ENCODE results near the gene XCR1.

Gene XCR1

GRCh38 chr3:46029953-46030543 is 2.8 kb upstream of the XCR1 start:
- Histone ChIP-seq H2AK5ac (ENCODE audit: low read length) (no peak overlapping the region), H3K23ac (ENCODE audit: low read length) (no peak overlapping the region), H2BK12ac (ENCODE audit: low read length) (no peak overlapping the region), H3K4me3 (ENCODE audit: low read depth, low read length) (no peak overlapping the region), H2AFZ (ENCODE audit: insufficient read depth, low read length, poor library complexity) (no peak overlapping the region), H3K4me1 (ENCODE audit: control insufficient read depth in 1 of 2, insufficient read depth in 2 of 2, low read length in 2 of 2) (peaks cover 3 to 5% of the 10 kb centered on the region in 2 experiments), H3K14ac (ENCODE audit: low read length) (no peak overlapping the region), H3K4me2 (ENCODE audit: low read length) (no peak overlapping the region), H4K8ac (ENCODE audit: low read depth, low read length) (no peak overlapping the region), H3K79me2 (ENCODE audit: control insufficient read depth, insufficient read depth, low read length, poor library complexity) (no peaks in the 10 kb centered on the region), H3K79me1 (ENCODE audit: low read length) (no peaks in the 10 kb centered on the region), H2BK120ac (ENCODE audit: insufficient read depth, low read length, poor library complexity) (no peak overlapping the region), H2BK5ac (ENCODE audit: low read depth, low read length, poor library complexity) (no peak overlapping the region), H3K4ac (ENCODE audit: low read depth, low read length) (no peak overlapping the region), H3K27ac (ENCODE audit: low read depth, low read length) (no peak overlapping the region), H4K91ac (ENCODE audit: low read depth, low read length) (no peak overlapping the region), H3K9me3 (ENCODE audit: insufficient read depth, low read depth, low read length) (peaks cover 13% of the 10 kb centered on the region), H3K18ac (ENCODE audit: low read length) (no peak overlapping the region), H3K36me3 (ENCODE audit: control insufficient read depth in 1 of 2, insufficient read depth in 2 of 2, low read length in 2 of 2) (no peaks in the 10 kb centered on the region), H4K12ac (ENCODE audit: low read depth, low read length) (no peak overlapping the region), H3K9ac (ENCODE audit: low read length) (no peak overlapping the region), H3K27me3 (ENCODE audit: insufficient read depth, low read length) (no peaks in the 10 kb centered on the region)
- WGBS (ENCODE audit: extremely low coverage, insufficient coverage, insufficient read length), result no CpG with 5 or more reads among the region's 1 CpG
- no peak for DNase-seq

DNA sequence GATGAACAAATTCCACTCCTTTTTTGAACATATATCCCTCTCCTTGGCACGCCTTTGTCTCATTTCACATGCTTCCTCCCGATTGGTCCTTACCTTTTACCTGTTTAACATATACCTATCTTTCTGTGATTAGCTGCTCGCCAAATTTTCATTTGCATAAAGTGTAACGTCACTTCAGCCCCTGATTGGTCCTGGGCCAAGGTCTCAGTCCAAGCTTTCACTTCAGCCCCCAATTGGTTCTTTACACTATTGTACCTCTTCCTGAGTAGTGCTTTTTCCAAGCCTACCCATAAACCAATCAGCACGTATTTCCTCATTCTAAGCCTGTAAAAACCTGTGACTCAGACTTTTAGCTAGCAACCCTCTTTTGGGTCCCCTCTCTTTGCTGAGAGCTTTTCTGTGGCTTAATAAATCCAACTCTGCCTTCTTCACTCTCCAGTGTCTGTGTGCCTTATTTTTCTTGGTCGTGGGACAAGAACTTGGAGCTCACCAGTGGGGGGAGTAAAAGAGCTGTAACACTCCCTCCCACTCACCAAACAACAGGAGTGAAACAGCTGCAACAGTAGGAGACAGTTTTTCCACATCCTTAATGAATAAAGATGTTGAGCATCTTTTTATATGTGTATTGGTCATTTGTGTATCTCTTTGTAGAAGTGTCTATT is 584 bp upstream of the XCR1 start:
- Histone ChIP-seq H2BK12ac (ENCODE audit: low read length) (no peak overlapping the region), H2AK5ac (ENCODE audit: low read length) (no peak overlapping the region), H3K79me2 (ENCODE audit: control insufficient read depth, insufficient read depth, low read length, poor library complexity) (no peaks in the 10 kb centered on the region), H3K4me2 (ENCODE audit: low read length) (no peak overlapping the region), H3K4ac (ENCODE audit: low read depth, low read length) (no peak overlapping the region), H3K27ac (ENCODE audit: low read depth, low read length) (peak overlapping the region; percentile 35), H3K27me3 (ENCODE audit: insufficient read depth, low read length) (no peaks in the 10 kb centered on the region), H4K8ac (ENCODE audit: low read depth, low read length) (no peak overlapping the region), H2BK5ac (ENCODE audit: low read depth, low read length, poor library complexity) (no peak overlapping the region), H3K9me3 (ENCODE audit: insufficient read depth, low read depth, low read length) (peaks cover 13% of the 10 kb centered on the region), H3K9ac (ENCODE audit: low read length) (no peak overlapping the region), H3K4me3 (ENCODE audit: low read depth, low read length) (no peak overlapping the region), H4K12ac (ENCODE audit: low read depth, low read length) (no peak overlapping the region), H2AFZ (ENCODE audit: insufficient read depth, low read length, poor library complexity) (no peak overlapping the region), H2BK120ac (ENCODE audit: insufficient read depth, low read length, poor library complexity) (peak overlapping the region; percentile 68), H3K18ac (ENCODE audit: low read length) (no peak overlapping the region), H4K91ac (ENCODE audit: low read depth, low read length) (peak overlapping the region; percentile 51), H3K4me1 (ENCODE audit: control insufficient read depth in 1 of 2, insufficient read depth in 2 of 2, low read length in 2 of 2) (peaks cover 3 to 5% of the 10 kb centered on the region in 2 experiments), H3K79me1 (ENCODE audit: low read length) (no peaks in the 10 kb centered on the region), H3K23ac (ENCODE audit: low read length) (no peak overlapping the region), H3K14ac (ENCODE audit: low read length) (no peak overlapping the region), H3K36me3 (ENCODE audit: control insufficient read depth in 1 of 2, insufficient read depth in 2 of 2, low read length in 2 of 2) (no peaks in the 10 kb centered on the region)
- peak; percentile 69 to 91 for DNase-seq
- no CpG with 5 or more reads among the region's 6 CpGs for WGBS (ENCODE audit: extremely low coverage, insufficient coverage, insufficient read length)

DNA sequence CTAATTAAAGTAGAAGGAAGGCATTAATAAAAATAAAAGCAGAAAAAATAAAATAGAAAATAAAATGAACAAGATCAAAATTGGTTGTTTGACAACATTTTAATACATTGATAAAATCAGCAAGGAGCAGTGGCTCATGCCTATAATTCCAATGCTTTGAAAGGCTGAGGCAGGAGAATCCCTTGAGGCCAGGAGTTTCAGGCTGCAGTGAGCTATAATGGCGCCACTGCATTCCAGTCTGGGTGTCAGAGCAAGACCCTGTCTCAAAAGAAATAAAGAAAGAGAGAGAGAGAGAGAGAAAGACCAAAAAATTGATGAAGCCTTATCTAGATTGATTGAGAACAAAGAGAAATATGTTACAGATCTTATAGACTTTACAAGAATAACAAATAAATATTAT is 2.1 kb downstream of the XCR1 start:
- peaks cover 10% of the 10 kb centered on the region for H3K9me3 ChIP-seq (ENCODE audit: insufficient read depth, low read depth, low read length)
- H3K4me1 ChIP-seq (ENCODE audit: control insufficient read depth in 1 of 2, insufficient read depth in 2 of 2, low read length in 2 of 2), result peaks cover 3 to 5% of the 10 kb centered on the region in 2 experiments
- H2AK5ac ChIP-seq (ENCODE audit: low read length), result no peak overlapping the region
- no peak overlapping the region for H3K4me3 ChIP-seq (ENCODE audit: low read depth, low read length)
- H3K18ac ChIP-seq (ENCODE audit: low read length), result no peak overlapping the region
- H3K9ac ChIP-seq (ENCODE audit: low read length), result no peak overlapping the region
- no peak overlapping the region for H2AFZ ChIP-seq (ENCODE audit: insufficient read depth, low read length, poor library complexity)
- no CpG with 5 or more reads among the region's 1 CpG for WGBS (ENCODE audit: extremely low coverage, insufficient coverage, insufficient read length)
- H3K23ac ChIP-seq (ENCODE audit: low read length), result no peak overlapping the region
- H3K27me3 ChIP-seq (ENCODE audit: insufficient read depth, low read length), result no peaks in the 10 kb centered on the region
- peaks cover 6 to 9% of the 10 kb centered on the region in 2 experiments for H3K36me3 ChIP-seq (ENCODE audit: control insufficient read depth in 1 of 2, insufficient read depth in 2 of 2, low read length in 2 of 2)
- H2BK5ac ChIP-seq (ENCODE audit: low read depth, low read length, poor library complexity), result no peak overlapping the region
- H4K12ac ChIP-seq (ENCODE audit: low read depth, low read length), result no peak overlapping the region
- H3K4me2 ChIP-seq (ENCODE audit: low read length), result no peak overlapping the region
- no peak overlapping the region for H3K14ac ChIP-seq (ENCODE audit: low read length)
- no peak overlapping the region for H3K4ac ChIP-seq (ENCODE audit: low read depth, low read length)
- no peaks in the 10 kb centered on the region for H3K79me2 ChIP-seq (ENCODE audit: control insufficient read depth, insufficient read depth, low read length, poor library complexity)
- DNase-seq, result peak; percentile 79 to 87
- H3K27ac ChIP-seq (ENCODE audit: low read depth, low read length), result no peak overlapping the region
- H4K91ac ChIP-seq (ENCODE audit: low read depth, low read length), result no peak overlapping the region
- H4K8ac ChIP-seq (ENCODE audit: low read depth, low read length), result no peak overlapping the region
- no peak overlapping the region for H2BK120ac ChIP-seq (ENCODE audit: insufficient read depth, low read length, poor library complexity)
- H3K79me1 ChIP-seq (ENCODE audit: low read length), result no peaks in the 10 kb centered on the region
- H2BK12ac ChIP-seq (ENCODE audit: low read length), result no peak overlapping the region

DNA sequence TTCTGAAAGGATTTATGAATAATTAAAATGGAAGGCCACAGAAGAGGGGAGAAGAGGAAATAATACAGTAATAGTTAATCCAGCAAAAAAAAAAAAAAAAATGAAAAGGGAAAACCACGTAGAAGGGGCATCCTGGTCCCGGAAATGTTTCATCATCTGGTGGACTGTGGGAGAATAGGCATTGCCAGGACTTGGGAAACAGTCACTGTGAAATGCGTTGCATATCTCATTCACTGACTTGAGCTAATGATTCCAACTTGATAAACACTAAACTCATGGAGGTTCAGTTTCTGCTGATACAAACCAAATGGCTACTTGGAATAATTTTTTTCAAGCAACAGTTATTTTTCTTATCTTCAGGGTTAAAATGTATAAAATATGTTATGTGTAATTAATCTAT is 3.2 kb downstream of the XCR1 start:
- H3K9ac ChIP-seq (ENCODE audit: low read length), result no peak overlapping the region
- H2AFZ ChIP-seq (ENCODE audit: insufficient read depth, low read length, poor library complexity), result no peak overlapping the region
- no peak overlapping the region for H2BK120ac ChIP-seq (ENCODE audit: insufficient read depth, low read length, poor library complexity)
- H3K27me3 ChIP-seq (ENCODE audit: insufficient read depth, low read length), result no peaks in the 10 kb centered on the region
- H2AK5ac ChIP-seq (ENCODE audit: low read length), result no peak overlapping the region
- H3K36me3 ChIP-seq (ENCODE audit: control insufficient read depth in 1 of 2, insufficient read depth in 2 of 2, low read length in 2 of 2), result peaks cover 6 to 13% of the 10 kb centered on the region in 2 experiments
- no peak overlapping the region for H4K91ac ChIP-seq (ENCODE audit: low read depth, low read length)
- H3K18ac ChIP-seq (ENCODE audit: low read length), result no peak overlapping the region
- H3K4ac ChIP-seq (ENCODE audit: low read depth, low read length), result no peak overlapping the region
- peaks cover 10% of the 10 kb centered on the region for H3K9me3 ChIP-seq (ENCODE audit: insufficient read depth, low read depth, low read length)
- peaks cover 5 to 10% of the 10 kb centered on the region in 2 experiments for H3K4me1 ChIP-seq (ENCODE audit: control insufficient read depth in 1 of 2, insufficient read depth in 2 of 2, low read length in 2 of 2)
- H3K4me3 ChIP-seq (ENCODE audit: low read depth, low read length), result no peak overlapping the region
- H3K79me2 ChIP-seq (ENCODE audit: control insufficient read depth, insufficient read depth, low read length, poor library complexity), result no peaks in the 10 kb centered on the region
- no peak overlapping the region for H4K8ac ChIP-seq (ENCODE audit: low read depth, low read length)
- no peak overlapping the region for H4K12ac ChIP-seq (ENCODE audit: low read depth, low read length)
- no peak overlapping the region for H3K23ac ChIP-seq (ENCODE audit: low read length)
- H2BK5ac ChIP-seq (ENCODE audit: low read depth, low read length, poor library complexity), result no peak overlapping the region
- no peaks in the 10 kb centered on the region for H3K79me1 ChIP-seq (ENCODE audit: low read length)
- H3K14ac ChIP-seq (ENCODE audit: low read length), result no peak overlapping the region
- no peak overlapping the region for H3K4me2 ChIP-seq (ENCODE audit: low read length)
- no peak overlapping the region for H3K27ac ChIP-seq (ENCODE audit: low read depth, low read length)
- no peak overlapping the region for H2BK12ac ChIP-seq (ENCODE audit: low read length)
- no CpG with 5 or more reads among the region's 3 CpGs for WGBS (ENCODE audit: extremely low coverage, insufficient coverage, insufficient read length)
- peak in 1 of 2 donors; percentile 19 for DNase-seq
